Activated T-cell treated with anti-CD3 and anti-CD28 coated beads for 4 hours (primary cell): ENCODE measurements around the gene FAM227B.

Experiments used
- DNase-seq: peaks from one replicate; pipeline ENCODE4 v3.0.0-alpha.2; 2020

FAM227B gene

DNA sequence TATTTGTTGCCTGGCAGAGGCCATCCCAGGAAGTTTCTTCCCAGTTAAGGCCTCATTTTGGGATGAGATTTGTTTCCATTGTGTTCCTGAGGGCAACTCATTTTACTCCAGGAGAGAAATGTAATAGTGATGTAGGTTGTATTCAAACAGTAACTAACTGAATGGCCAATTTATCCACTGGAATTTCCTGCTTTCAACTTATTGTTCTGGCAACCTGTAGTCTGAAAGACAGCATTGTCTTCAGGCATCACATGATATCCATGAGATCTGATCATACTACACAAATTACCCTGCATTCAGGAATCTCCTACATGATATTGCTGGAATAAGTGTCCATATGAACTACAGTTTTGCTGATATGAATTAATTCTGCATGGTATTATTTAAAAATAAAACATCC, 277.1 kb downstream of the FAM227B start:
- DNase-seq, result no peak

DNA sequence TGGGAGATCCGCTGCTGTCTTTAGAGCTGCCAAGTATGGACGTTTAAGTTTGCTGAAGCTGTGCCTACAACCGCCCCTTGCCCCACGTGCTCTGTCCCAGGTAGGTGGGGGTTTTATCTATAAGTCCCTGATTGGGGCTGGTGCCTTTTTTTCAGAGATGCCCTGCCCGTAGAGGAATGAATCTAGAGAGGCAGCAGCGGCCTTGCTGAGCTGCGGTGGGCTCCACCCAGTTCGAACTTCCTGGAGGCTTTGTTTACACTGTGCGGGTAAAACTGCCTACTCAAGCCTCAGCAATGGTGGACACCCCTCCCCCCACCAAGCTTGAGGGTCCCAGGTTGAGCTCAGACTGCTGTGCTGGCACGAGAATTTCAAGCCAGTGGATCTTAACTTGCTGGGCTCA, 281.0 kb downstream of the FAM227B start:
- DNase-seq, result no peak

DNA sequence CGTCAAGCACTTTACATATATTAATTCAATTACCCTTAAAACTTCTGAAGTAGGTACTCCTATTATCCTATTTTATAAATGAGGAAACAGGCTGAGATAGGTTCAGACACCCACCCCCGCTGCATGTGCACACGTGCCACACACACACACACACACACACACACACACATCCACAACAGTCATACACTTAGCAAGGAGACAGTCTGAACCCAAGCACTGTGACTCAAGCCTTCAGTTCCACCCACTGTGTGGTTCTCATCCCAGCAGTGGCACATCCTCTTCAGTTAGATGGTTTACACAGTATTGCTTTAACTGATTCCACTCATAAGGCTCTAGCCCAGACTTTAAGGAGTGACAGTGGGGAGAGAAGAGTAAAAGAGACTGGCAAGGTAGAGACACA, 288.7 kb downstream of the FAM227B start:
- DNase-seq, result no peak

DNA sequence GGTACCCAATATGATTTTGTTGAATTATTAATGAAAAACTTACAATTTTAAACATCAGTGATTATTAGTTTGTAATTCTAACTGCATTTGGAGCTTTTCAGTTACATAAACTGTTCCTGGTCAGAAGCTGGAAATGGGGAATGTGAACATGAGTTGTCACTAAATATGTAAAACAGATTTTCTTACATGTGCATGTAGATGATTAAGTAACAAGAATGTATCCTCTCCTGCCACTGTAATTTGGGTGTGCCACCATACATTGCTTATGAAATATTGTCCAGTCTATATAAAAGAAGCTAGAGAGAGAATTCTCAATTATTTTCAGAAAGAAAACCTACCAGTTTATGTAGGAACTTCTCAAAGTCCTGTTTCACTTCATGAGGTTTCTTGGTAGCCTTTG, 289.2 kb downstream of the FAM227B start:
- no peak for DNase-seq

DNA sequence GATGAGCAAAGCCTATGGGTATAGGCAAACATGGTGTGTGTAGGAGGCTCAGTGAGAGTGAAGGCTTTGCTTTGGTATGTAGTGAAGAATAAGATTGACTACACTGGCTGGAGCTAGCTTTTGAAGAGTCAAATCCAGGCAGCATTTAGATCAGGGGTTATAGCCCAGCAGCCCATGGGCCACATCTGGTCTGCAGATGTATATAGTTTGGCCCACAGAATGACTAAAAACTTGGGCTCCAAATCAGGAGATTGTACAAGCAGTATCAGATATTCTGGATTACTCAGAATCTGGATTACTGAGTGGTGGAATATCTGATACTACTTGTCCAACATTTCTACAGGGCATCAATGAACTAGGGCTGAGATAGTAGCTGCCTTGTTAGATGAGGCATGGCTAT, 290.5 kb downstream of the FAM227B start:
- no peak for DNase-seq

DNA sequence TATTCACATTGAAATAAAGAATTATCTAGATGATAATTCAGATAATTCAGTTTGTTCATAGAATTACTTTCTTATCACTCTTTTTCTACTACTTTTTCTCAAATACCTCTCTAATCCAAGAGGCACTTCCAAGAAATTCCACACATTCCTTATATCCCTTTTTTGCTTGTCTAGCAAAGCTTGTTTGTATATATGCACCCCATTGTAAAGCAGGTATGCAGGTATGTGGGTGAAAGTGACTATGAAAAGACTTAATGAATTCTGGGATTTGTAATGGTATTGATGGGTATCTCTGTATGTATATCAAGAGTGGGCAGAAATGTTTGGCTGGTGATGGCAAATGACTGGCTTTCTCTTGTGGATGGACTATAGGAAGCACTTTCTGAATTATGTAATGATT, 291.7 kb downstream of the FAM227B start:
- DNase-seq, result no peak

DNA sequence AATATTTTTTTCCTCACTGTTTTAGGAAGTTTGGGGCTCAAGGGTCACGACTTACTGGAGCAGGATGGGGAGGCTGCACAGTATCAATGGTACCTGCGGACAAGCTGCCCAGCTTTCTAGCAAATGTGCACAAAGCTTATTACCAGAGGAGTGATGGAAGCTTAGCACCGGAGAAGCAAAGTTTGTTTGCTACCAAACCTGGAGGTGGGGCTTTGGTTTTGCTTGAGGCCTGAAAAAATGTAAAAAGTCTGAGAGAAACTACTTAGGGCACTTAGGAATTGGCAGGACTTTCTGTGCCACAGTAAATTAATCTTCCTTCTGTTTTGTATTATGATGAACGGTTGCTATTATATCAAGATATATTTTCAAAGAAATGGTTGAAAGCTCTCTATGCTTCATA, 292.7 kb downstream of the FAM227B start:
- no peak for DNase-seq

DNA sequence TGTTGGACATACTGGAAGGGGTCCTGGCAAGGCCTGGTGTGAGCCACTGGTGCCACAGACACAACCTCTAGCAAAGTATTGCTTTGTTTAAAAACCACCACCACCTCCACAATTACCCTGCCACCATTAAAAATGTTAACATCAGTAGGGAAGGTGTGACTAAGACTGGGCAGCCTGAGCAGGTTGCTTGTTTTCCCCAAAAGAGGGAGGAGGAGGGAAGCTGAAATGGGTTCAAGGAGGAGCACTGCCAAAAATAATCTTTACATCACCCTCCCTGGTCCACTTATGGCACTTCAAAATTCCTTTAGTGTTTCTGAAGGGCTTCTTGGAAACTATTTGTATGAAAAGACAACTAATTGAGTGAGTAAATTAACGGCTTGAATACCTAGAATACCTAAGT, 297.4 kb downstream of the FAM227B start:
- DNase-seq, result no peak

DNA sequence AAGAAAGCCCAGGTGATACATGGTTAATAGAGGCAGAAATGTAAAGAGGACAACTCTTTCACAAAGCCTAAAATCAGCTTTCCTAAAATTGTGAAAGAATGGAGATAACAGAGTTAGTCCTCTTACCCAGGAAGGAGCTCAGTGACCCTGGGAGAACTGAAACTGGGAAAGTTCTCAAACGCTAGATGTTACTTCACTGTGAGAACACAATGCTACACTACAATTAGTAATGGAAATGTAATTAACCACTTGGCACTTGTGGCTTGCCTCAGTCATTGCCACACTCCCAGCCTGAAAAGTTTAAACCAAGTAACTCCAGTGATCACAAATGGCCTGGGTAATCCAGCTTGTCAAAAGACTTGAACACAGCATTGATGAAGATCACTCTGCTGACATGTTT, 300.3 kb downstream of the FAM227B start:
- DNase-seq, result no peak

DNA sequence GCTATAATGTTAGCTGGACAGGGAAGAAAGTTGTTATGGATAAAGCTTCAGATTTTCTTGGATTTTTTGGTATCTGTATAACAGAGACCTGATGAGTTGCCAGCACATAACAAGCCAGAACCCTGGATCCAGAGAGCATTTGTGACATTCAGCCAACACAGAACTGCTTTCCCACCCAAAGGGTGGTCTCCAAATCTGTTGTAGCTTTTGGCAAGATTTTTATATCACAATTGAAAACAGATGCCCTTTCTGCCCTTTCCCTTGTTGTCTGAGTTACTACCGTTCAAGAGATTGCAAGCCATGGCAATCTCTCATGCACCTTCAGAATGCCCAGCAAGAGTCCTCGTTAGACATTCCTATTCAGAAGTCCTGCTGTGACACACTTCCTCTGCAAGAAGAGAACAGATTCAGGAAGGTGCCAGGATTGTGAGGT, 305.2 kb downstream of the FAM227B start:
- DNase-seq, result no peak

DNA sequence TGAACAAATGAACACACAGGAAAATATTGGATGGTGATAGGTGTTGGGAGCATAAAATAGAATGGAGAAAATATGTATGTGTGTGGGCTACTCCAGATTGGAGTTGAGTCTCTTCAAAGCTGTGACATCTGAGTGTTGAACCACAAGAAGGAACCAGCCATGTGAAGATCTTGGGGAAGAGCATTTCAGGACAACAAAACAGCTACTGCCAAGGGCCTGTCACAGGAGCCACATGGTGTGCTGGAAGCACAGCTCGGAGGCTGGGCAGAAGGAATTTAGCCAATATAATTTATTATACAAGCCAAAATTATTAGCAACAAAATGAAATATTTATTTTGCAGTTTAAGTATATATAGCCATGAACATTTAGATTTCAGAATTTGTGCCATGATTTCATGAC, 305.9 kb downstream of the FAM227B start:
- DNase-seq, result no peak

DNA sequence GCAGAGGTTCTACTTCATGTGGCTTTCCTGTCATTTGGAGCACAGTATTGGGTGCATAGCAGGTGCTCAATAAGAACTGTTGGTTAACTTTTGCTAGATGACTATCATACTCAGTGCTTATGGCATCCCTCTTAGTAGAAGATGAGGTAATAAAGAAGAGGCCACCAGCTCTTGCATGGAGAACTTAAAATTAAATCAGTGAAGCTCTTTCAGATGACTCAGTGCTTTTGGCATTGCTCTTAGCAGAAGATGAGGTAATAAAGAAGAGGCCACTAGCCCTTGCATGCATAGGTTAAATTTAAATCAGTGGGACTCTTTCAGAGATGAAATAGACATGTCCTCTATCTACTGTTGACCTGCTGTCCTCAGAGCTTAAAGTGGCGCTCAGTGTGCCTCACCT, 307.0 kb downstream of the FAM227B start:
- DNase-seq, result no peak

DNA sequence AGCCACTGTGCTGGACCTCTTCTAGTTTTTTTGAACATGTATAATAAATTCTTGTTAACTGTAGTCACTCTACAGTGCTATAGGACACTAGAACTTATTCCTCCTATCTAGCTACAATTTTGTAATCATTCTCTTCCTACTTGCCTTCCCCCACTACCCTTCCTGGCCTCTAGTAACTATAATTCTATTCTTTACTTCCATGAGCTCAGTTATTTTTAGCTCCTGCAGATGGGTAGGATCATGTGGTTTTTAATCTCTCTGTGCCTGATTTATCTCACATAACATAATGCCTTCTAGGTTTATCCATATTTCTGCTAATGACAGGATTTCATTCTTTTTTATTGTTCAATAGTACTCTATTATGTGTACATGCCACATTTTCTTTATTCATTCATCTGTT, 310.7 kb downstream of the FAM227B start:
- DNase-seq, result no peak

DNA sequence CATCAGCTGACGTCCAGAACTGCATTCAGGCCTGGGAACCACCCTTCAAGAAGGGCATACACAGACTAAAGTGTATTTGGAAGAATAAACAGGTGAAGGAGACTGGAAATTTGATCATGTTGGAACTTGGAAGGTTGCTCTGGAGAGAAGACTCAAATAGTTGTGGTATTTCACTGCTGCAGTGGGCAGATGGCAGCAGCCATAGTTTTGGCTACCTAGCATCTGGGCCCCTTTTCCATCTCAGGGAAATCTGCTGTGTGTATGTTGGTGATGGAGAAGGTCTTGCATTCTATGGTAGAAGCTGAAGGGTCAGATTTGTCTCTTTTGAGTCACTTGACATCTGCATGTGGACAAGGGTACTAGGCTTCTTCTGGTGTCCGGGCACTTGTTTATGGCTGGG, 311.9 kb downstream of the FAM227B start:
- DNase-seq, result no peak

DNA sequence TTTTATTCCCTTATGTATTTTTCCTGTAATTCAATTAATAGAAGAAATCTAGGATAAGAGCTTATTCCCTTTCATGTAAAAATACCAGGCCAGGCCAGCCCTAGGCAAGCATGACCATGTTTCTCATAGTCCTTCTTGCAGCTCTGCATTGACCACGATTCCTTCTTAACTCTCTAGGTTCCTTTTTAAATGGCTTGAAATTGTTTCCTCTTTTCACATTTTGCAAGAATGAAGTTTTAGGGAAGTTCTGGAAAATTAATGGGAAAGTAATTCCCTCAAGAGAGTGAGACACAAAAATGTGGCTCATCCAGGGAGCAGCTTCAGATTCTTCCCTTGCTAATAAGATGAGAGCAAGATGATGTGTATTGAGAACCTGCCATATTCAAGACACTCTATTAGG, 314.1 kb downstream of the FAM227B start:
- DNase-seq, result no peak

DNA sequence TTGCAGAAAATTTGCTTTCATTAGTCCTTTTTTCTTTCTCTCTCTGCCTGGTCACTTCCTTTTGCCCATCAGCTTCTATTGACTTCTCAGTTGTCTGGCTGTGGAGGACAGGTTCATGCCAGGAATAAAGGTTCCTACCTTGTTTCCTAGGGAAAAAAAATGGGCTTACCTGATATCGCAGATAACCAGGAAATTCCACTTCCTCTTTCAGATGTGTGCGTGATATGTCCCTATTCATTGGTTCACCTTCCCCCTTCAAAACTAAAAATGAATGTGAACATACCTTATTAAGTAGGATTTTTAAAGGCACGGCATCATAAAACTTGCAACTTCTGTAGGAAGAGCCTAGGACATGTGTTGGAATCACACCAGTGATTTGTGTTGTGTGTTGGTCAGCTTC, 317.6 kb downstream of the FAM227B start:
- DNase-seq, result no peak

DNA sequence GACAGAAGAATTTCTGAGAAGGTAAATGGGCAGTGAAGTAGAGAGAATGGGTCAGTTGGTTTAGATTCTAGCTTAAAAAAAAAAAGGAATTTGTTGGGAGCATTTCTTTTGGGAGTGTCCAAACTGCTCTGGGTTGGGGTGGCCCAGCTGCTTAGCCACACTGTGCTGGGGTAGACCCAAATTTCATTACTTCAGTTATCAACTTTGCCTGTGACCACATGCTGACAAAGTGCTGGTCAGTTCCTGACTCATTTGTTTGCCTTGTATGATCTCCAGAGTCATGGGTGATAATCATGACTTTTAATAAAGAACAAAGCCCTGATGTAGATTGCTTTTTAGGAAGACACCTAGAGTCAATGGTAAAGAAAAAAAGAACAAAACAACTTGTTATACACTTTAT, 319.1 kb downstream of the FAM227B start:
- no peak for DNase-seq

DNA sequence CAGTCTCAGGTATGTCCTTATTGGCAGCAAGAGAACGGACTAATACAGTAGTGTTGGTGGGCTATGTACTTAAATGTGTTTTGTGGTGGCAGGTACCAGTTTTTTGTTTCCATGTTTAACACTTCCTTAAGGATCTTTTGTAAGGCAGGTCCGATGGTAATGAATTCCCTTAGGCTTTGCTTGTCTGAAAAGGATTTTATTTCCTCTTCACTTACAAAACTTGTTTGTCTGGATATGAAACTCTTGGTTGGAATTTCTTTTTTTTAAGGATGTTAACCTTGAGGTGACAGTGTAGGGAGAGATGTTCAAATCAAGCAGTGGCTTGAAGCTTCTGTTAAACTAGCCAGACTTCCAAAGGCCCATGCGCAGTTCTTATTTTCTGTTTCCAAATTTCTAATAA, 319.8 kb downstream of the FAM227B start:
- DNase-seq, result no peak

DNA sequence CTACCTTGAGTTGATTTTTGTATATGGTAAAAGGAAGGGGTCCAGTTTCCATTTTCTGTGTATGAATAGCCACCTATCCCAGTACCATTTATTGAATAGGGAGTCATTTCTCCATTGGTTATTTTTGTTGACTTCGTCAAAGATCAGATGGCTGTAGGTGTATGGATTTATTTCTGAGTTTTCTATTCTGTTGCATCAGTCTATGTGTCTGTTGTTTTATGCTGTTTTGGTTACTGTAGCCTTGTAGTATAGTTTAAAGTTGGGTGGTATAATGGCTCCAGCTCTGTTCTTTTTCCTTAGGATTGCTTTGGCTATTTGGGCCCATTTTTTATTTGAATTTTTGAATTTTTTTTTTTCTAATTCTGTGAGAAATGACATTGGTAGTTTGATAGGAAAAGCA, 323.0 kb downstream of the FAM227B start:
- no peak for DNase-seq

DNA sequence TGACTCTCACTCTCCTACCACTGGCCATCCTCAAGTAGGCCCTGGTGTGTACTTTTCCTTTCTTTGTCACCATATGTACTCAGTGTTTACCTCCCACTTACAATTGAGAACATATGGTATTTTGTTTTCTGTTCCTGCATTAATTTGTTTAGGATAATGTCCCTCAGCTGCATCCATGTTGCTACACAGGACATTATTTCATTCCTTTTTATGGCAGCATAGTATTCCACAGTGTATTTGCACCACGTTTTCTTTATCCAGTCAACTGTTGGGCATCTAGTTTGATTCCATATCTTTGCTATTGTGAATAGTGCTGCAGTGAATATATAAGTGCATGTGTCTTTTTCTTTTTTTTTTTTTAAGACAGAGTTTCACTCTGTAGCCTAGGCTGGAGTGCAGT, 324.4 kb downstream of the FAM227B start:
- no peak for DNase-seq

DNA sequence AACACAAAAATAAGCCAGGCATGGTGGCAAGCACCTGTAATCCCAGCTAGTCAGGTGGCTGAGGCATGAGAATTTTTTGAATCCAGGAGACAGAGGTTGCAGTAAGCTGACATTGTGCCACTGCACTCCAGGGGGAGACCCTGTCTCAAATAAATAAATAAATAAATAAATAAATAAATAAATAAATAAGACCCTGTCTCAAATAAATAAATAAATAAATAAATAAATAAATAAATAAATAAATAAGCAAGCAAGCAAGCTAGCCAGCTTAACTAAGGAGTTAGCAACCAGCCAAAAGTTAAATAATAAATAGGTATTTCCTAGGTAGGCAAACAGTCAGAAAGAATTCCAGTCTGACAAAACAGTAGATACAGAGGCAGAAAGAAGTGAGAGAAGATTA, 326.7 kb downstream of the FAM227B start:
- no peak for DNase-seq

DNA sequence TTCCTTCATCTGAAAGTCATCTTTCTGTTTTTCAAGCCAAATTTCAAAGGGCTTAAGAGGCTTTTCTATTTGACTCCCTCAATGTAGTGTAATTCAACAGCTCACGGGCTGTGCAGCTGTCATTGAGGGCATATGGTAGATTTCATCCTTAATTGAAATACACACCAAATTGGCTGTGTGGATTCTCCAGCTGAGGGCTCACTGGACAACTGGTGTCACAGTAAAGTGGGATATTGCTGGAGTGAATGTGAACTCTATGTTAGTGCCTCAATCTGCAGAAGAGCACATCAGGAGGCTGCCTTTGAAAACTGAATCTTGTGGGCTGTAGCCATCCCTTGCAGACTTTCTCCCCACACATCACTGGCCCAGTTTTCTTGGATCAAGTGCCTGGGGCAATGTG, 330.4 kb downstream of the FAM227B start:
- DNase-seq, result no peak

DNA sequence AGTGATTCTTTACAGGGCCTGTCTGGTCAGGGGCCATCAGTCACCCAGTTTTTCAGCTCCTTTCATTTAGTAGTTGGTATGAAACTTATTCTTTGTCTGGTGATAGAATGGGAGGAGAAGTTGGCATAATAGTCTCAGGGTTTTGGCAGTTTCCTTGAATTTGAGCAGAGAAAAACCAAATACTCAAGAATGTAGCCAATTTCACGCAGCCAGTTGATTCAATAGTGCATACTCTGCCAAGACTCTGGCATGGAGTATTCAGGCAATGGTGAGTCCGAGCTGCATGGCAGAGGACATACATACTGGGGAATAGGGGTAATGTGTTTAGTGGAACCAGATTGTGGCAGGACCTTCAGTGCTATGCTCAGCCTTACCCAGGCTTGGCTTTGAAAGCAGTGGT, 332.2 kb downstream of the FAM227B start:
- no peak for DNase-seq

DNA sequence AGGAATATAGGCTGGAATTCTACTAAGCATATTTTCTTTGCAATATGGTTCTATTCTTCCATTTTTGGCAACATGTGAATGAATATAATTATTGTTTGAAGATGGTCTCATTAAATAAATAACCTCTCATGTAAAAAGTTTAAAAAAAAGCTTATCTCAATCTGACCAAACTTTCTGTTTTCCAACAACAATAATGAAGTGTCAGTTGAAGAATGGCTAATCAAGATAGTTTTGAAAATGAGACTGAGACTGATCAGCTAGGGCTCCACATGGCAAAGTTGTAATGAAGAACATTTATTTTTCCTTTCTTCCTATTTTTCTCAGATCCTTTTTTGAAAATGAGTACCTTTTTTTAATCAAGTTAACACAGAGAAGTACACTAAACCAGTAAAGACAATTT, 333.1 kb downstream of the FAM227B start:
- no peak for DNase-seq

DNA sequence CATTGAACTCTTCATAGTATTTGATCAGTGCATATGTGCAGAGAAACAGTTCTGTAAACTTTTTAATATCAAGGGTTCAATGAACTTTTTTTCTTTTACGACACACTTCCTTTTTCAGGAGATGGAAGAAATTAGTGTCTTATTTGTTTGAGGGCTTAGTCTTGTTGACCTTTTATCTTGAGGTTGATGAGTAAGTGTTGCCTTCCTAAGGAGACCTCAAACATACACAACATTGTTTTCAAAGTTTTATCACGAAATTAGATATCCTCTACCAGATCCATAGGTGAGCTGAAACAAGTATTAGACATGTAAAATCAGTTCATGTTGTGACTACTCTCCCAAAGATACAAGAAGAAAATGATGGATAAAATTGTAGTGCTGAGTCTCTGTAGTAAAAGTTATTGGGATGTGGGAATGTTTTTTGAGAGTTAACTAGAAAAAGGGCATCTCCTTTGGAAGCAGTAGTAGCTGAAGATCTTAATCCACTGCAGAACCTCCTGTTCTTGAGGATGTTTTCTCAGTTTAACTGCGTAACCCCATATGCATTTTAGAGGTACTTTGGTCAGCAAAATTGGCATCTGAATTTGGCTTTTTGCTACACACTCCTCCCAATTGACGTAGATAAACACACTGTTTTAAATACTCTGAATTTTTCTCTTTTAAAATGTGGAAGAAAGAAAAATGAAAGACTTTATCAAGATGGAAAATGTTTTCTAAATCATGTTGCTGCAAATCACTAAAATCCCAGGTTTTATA, 333.8 kb downstream of the FAM227B start:
- DNase-seq, result no peak

DNA sequence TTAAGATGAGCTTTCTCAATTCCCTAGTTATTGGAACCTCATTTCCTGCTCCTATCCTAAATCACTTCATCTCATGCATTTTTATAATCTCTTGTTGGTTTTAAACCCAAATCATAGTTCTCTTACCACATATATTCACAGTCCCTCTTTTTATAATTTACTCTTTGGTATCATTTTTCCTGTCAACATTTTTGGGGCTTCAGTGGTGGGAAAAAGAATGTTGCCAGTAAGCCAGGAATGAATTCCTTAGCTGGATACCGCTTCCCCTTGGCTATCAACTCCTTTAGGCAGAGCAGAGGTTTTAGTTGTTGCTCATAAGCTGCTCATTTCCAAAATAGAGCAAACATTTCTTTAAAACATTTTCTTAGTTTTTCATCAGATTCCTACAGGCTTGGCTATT, 338.3 kb downstream of the FAM227B start:
- DNase-seq, result no peak
